K562 (cell line): Measurements from ENCODE around the gene ZGLP1.

Experiments
- BRD4 ChIP-seq: fragments of 200-600 bp; sonication (generic); IDR thresholded peaks from 2 replicates; pipeline ENCODE4 v1.6.1; 2017; ENCODE audit warnings: inconsistent platforms
- FOXK2 ChIP-seq, 2 experiments: fragments of 450-650 bp; IDR thresholded peaks in 1 of 2; conservative IDR thresholded peaks in 1 of 2; 2 replicates each; pipeline ENCODE4 v1.6.1; 2016; ENCODE audit warnings: low read depth in 2 of 2, mild to moderate bottlenecking in 1 of 2
- FUS ChIP-seq: fragments of 200-400 bp; formaldehyde crosslinking; optimal IDR thresholded peaks from 2 replicates; pipeline ENCODE3; 2017; ENCODE audit warnings: low read depth, low read length
- POLR2A ChIP-seq: fragments of 450-650 bp; conservative IDR thresholded peaks from 2 replicates; pipeline ENCODE4 v1.6.1; 2016
- SMARCA4 ChIP-seq: fragments of 450-650 bp; IDR thresholded peaks from 2 replicates; pipeline ENCODE4 v1.6.1; 2016
- SRSF3 ChIP-seq: fragments of 200-400 bp; formaldehyde crosslinking; IDR thresholded peaks from 2 replicates; pipeline ENCODE4 v1.6.1; 2016; ENCODE audit warnings: mild to moderate bottlenecking, low read length, moderate library complexity; ENCODE audit not compliant: insufficient read depth

- TF ChIP-seq POLR2A: no peak
- no peak for TF ChIP-seq FOXK2 (conservative IDR thresholded peaks at IDR 0.05 in 1 of 2, IDR thresholded peaks at IDR 0.05 in 1 of 2; ENCODE audit: low read depth in 2 of 2)
- TF ChIP-seq SMARCA4: no peak
- TF ChIP-seq SRSF3: no peak
- no peak for TF ChIP-seq BRD4
- no peak for TF ChIP-seq FUS
Observed at GRCh38 chr19:10335352-10335985, 25.9 kb upstream of the ZGLP1 start.
